Measurements from ENCODE around the gene INA. TPM values are rescaled to one million over a fixed set of nuclear protein-coding genes. Genes with fewer than 3 reads are reported as not detected.

INA gene
- total and polyA plus RNA-seq, 2 donors, result 2.4 to 5.8 TPM

- 2% methylated on average over 14 of the region's 14 CpGs for WGBS
- Histone ChIP-seq H3K27ac (ENCODE audit: low read depth) (no peak overlapping the region), H3K4me1 (ENCODE audit: insufficient read depth) (no peaks in the 10 kb centered on the region), H3K36me3 (ENCODE audit: insufficient read depth) (no peaks in the 10 kb centered on the region), H3K4me3 (ENCODE audit: low read depth, low read length) (no peak overlapping the region)
- DNase-seq (ENCODE audit: extremely low spot score), result no peak
These were observed 4.8 kb downstream of the INA start for GRCh38 chr10:103281753-103282152.

DNA sequence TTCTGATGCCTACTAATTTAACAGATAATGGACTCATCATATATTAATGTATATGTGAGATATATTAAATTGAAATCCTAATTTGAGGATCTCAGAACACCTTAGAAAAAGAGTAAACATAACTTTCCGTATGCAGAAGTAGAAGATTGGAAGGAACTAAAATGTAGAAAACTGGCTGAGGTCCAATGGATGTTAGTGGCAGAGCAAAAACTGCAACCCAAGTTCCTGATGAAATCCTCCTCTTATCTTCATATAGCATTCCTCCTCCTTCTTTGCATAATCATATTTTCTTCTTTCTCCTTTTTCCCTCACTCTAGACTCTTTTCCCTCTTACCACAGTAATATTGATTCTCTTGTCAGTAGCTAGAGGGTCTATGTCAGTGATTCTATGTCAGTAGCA is 6.0 kb downstream of the INA start:
- WGBS, result 38% methylated on average over 1 of the region's 1 CpG
- no peak for DNase-seq (ENCODE audit: extremely low spot score)

GRCh38 chr10:103284170-103284569 is 7.2 kb downstream of the INA start:
- H3K36me3 ChIP-seq (ENCODE audit: insufficient read depth), result no peaks in the 10 kb centered on the region
- no peaks in the 10 kb centered on the region for H3K4me1 ChIP-seq (ENCODE audit: insufficient read depth)
- no peak for DNase-seq (ENCODE audit: extremely low spot score)
- WGBS, result 66% methylated on average over 11 of the region's 11 CpGs
- no peak overlapping the region for H3K27ac ChIP-seq (ENCODE audit: low read depth)
- H3K4me3 ChIP-seq (ENCODE audit: low read depth, low read length), result no peak overlapping the region

More for the DNA sequence above, 6.0 kb downstream of the INA start:
- H3K36me3 ChIP-seq (ENCODE audit: insufficient read depth), result no peaks in the 10 kb centered on the region
- H3K4me3 ChIP-seq (ENCODE audit: low read depth, low read length), result no peak overlapping the region
- no peak overlapping the region for H3K27ac ChIP-seq (ENCODE audit: low read depth)
- H3K4me1 ChIP-seq (ENCODE audit: insufficient read depth), result no peaks in the 10 kb centered on the region

DNA sequence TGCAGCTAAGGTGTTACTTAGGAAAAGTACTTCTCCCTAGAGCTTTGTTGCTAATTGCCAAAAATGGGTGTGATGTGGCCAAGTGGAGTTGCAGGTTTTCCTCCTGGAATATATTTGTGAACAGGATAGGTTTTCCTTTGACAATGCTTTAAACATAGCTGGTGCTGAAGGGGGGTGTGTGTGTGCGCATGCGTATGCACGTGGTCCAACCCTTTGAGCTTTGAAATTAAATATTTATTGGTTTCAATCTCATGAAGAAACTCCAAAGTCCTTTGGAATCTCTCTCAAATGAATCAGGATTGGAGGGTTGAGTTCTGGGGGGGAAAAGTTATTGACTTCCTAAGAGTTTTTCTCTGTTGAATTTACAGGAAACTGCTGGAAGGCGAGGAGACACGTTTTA is 11.1 kb downstream of the INA start:
- WGBS, result 75% methylated on average over 5 of the region's 5 CpGs
- Histone ChIP-seq H3K36me3 (ENCODE audit: insufficient read depth) (no peaks in the 10 kb centered on the region), H3K27ac (ENCODE audit: low read depth) (no peak overlapping the region), H3K4me3 (ENCODE audit: low read depth, low read length) (no peak overlapping the region), H3K4me1 (ENCODE audit: insufficient read depth) (no peaks in the 10 kb centered on the region)
- no peak for DNase-seq (ENCODE audit: extremely low spot score)

GRCh38 chr10:103291588-103291987 is 14.7 kb downstream of the INA start:
- WGBS, result 82% methylated on average over 4 of the region's 4 CpGs
- Histone ChIP-seq H3K4me3 (ENCODE audit: low read depth, low read length) (no peak overlapping the region), H3K27ac (ENCODE audit: low read depth) (no peak overlapping the region), H3K36me3 (ENCODE audit: insufficient read depth) (no peaks in the 10 kb centered on the region), H3K4me1 (ENCODE audit: insufficient read depth) (no peaks in the 10 kb centered on the region)
- DNase-seq (ENCODE audit: extremely low spot score), result no peak

- Histone ChIP-seq H3K27ac (ENCODE audit: low read depth) (no peak overlapping the region), H3K36me3 (ENCODE audit: insufficient read depth) (no peaks in the 10 kb centered on the region), H3K4me3 (ENCODE audit: low read depth, low read length) (no peak overlapping the region), H3K4me1 (ENCODE audit: insufficient read depth) (no peaks in the 10 kb centered on the region)
- DNase-seq (ENCODE audit: extremely low spot score), result no peak
- WGBS, result 46% methylated on average over 2 of the region's 2 CpGs
These were observed 18.6 kb downstream of the INA start for GRCh38 chr10:103295374-103296015.

DNA sequence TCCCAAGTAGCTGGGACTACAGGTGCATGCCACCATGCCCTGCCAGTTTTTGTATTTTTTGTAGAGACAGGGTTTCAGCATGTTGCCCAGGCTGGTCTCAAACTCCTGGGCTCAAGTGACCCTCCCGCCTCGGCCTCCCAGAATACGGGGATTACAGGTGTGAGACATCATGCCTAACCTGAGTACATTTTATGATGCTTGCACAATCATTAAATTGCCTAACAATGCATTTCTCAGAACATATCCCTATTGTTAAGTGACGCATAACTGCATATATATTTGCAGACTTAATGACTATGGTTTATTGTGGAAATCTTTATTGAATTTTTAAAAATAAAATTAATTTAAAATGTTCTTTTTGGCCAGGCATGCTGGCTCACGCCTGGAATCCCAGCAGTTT is 30.7 kb downstream of the INA start:
- peaks cover 3% of the 10 kb centered on the region for H3K36me3 ChIP-seq (ENCODE audit: insufficient read depth)
- 94% methylated on average over 5 of the region's 5 CpGs for WGBS
- H3K4me1 ChIP-seq (ENCODE audit: insufficient read depth), result no peaks in the 10 kb centered on the region
- no peak overlapping the region for H3K27ac ChIP-seq (ENCODE audit: low read depth)
- H3K4me3 ChIP-seq (ENCODE audit: low read depth, low read length), result no peak overlapping the region
- DNase-seq (ENCODE audit: extremely low spot score), result no peak

- Histone ChIP-seq H3K36me3 (ENCODE audit: insufficient read depth) (peaks cover 3% of the 10 kb centered on the region), H3K4me1 (ENCODE audit: insufficient read depth) (no peaks in the 10 kb centered on the region)
These were observed 33.3 kb downstream of the INA start for GRCh38 chr10:103310197-103310596.

GRCh38 chr10:103316087-103316486 is 39.1 kb downstream of the INA start:
- Histone ChIP-seq H3K36me3 (ENCODE audit: insufficient read depth) (peaks cover 2% of the 10 kb centered on the region), H3K4me3 (ENCODE audit: low read depth, low read length) (no peak overlapping the region), H3K27ac (ENCODE audit: low read depth) (no peak overlapping the region), H3K4me1 (ENCODE audit: insufficient read depth) (no peaks in the 10 kb centered on the region)
- DNase-seq (ENCODE audit: extremely low spot score), result no peak

More at GRCh38 chr10:103310197-103310596, 33.3 kb downstream of the INA start:
- H3K27ac ChIP-seq (ENCODE audit: low read depth), result no peak overlapping the region
- H3K4me3 ChIP-seq (ENCODE audit: low read depth, low read length), result no peak overlapping the region
- no peak for DNase-seq (ENCODE audit: extremely low spot score)
- WGBS, result 83% methylated on average over 1 of the region's 1 CpG

DNA sequence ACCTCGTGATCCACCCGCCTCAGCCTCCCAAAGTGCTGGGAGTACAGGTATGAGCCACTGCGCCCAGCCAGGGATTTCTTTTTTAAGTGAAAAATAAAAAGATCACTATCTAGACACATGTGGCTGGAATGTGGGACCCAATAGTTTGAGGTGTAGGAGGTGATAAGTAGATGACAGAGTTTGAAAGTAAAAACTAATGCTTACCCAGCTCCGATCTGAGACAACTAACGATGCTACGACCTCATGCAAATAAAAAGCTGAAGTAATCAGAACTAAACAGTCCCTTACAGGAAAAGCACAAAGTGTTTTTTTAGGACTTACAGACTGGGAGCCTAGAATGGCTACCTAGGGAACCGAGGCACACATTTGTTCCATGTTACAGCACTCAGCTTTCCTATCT is 51.0 kb downstream of the INA start:
- H3K4me3 ChIP-seq (ENCODE audit: low read depth, low read length), result no peak overlapping the region
- WGBS, result 92% methylated on average over 7 of the region's 7 CpGs
- no peak overlapping the region for H3K27ac ChIP-seq (ENCODE audit: low read depth)
- DNase-seq (ENCODE audit: extremely low spot score), result no peak
- no peaks in the 10 kb centered on the region for H3K4me1 ChIP-seq (ENCODE audit: insufficient read depth)
- peaks cover 6% of the 10 kb centered on the region for H3K36me3 ChIP-seq (ENCODE audit: insufficient read depth)

GRCh38 chr10:103333934-103334520 is 57.1 kb downstream of the INA start:
- peaks cover 3% of the 10 kb centered on the region for H3K36me3 ChIP-seq (ENCODE audit: insufficient read depth)
- no peaks in the 10 kb centered on the region for H3K4me1 ChIP-seq (ENCODE audit: insufficient read depth)
- DNase-seq (ENCODE audit: extremely low spot score), result no peak
- H3K27ac ChIP-seq (ENCODE audit: low read depth), result no peak overlapping the region
- 84% methylated on average over 2 of the region's 2 CpGs for WGBS
- no peak overlapping the region for H3K4me3 ChIP-seq (ENCODE audit: low read depth, low read length)

- no peak overlapping the region for H3K4me3 ChIP-seq (ENCODE audit: low read depth, low read length)
- no peak for DNase-seq (ENCODE audit: extremely low spot score)
- peaks cover 3% of the 10 kb centered on the region for H3K36me3 ChIP-seq (ENCODE audit: insufficient read depth)
- H3K27ac ChIP-seq (ENCODE audit: low read depth), result no peak overlapping the region
- no peaks in the 10 kb centered on the region for H3K4me1 ChIP-seq (ENCODE audit: insufficient read depth)
These were observed 57.6 kb downstream of the INA start for GRCh38 chr10:103334567-103334966.

DNA sequence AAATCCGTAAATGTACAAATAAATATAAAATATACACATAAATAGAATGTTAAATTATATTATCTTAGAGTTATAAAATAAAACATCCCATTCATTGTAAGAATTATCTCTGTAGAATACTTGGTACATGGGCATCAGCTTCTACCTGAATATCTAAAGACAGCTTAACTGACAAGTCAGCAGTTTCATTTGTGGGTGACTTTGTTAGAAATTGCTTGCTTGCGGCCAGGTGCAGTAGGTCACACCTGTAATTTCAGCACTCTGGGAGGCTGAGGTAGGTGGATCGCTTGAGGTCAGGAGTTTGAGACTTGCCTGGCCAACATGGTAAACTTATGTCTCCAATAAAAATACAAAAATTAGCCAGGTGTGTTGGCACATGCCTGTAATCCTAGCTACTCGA is 59.4 kb downstream of the INA start:
- H3K36me3 ChIP-seq (ENCODE audit: insufficient read depth), result peaks cover 2% of the 10 kb centered on the region
- no peaks in the 10 kb centered on the region for H3K4me1 ChIP-seq (ENCODE audit: insufficient read depth)
- no peak overlapping the region for H3K27ac ChIP-seq (ENCODE audit: low read depth)
- no peak overlapping the region for H3K4me3 ChIP-seq (ENCODE audit: low read depth, low read length)
- 94% methylated on average over 4 of the region's 4 CpGs for WGBS
- no peak for DNase-seq (ENCODE audit: extremely low spot score)
